Measurements from ENCODE around the gene TMEM263. TPM values are rescaled to one million over a fixed set of nuclear protein-coding genes. Genes with fewer than 3 reads are reported as not detected.
"Not testable (repeated sequence)": the region's sequence is repeated elsewhere in the genome, so short reads cannot be mapped to it uniquely, and the experiment has no call there.

The TMEM263 gene
- total RNA-seq, 1 experiment from 2014 or later = 38.5 TPM

- Histone ChIP-seq H3K27ac (ENCODE audit: low read length) (no peak overlapping the region), H3K4me2 (ENCODE audit: low read depth, low read length, poor library complexity, severe bottlenecking) (no peak overlapping the region), H3K79me2 (ENCODE audit: low read length) (no peaks in the 10 kb centered on the region), H3K4me1 (ENCODE audit: low read length) (peaks cover 35% of the 10 kb centered on the region), H2AFZ (ENCODE audit: low read length) (no peak overlapping the region), H3K9me3 (ENCODE audit: low read length) (no peaks in the 10 kb centered on the region), H3K27me3 (ENCODE audit: low read length) (no peaks in the 10 kb centered on the region), H3K9me2 (replicated peaks; ENCODE audit: insufficient read depth, low read length) (no peaks in the 10 kb centered on the region), H4K20me1 (ENCODE audit: insufficient read depth, low read depth, low read length) (peaks cover 23% of the 10 kb centered on the region; the same call in 1 of the 2 replicates), H3K9ac (ENCODE audit: low read length) (no peak overlapping the region), H3K4me3 (ENCODE audit: low read length) (no peak overlapping the region), H3K36me3 (ENCODE audit: insufficient read depth, low read length) (no peaks in the 10 kb centered on the region)
- no peak for DNase-seq
Observed at GRCh38 chr12:106914796-106915634, 40.7 kb upstream of the TMEM263 start.

GRCh38 chr12:106915635-106916026 is 40.1 kb upstream of the TMEM263 start:
- Histone ChIP-seq H3K27ac (ENCODE audit: low read length) (no peak overlapping the region), H3K36me3 (ENCODE audit: insufficient read depth, low read length) (no peaks in the 10 kb centered on the region), H3K4me1 (ENCODE audit: low read length) (peaks cover 28% of the 10 kb centered on the region), H3K79me2 (ENCODE audit: low read length) (no peaks in the 10 kb centered on the region), H3K27me3 (ENCODE audit: low read length) (no peaks in the 10 kb centered on the region), H3K9ac (ENCODE audit: low read length) (no peak overlapping the region), H2AFZ (ENCODE audit: low read length) (no peak overlapping the region), H3K9me2 (replicated peaks; ENCODE audit: insufficient read depth, low read length) (no peaks in the 10 kb centered on the region), H4K20me1 (ENCODE audit: insufficient read depth, low read depth, low read length) (peaks cover 23% of the 10 kb centered on the region; the same call in 1 of the 2 replicates), H3K4me2 (ENCODE audit: low read depth, low read length, poor library complexity, severe bottlenecking) (no peak overlapping the region), H3K4me3 (ENCODE audit: low read length) (no peak overlapping the region), H3K9me3 (ENCODE audit: low read length) (no peaks in the 10 kb centered on the region)
- no peak for DNase-seq

GRCh38 chr12:106917503-106917902 is 38.2 kb upstream of the TMEM263 start:
- Histone ChIP-seq H3K27ac (ENCODE audit: low read length) (no peak overlapping the region), H2AFZ (ENCODE audit: low read length) (no peak overlapping the region), H3K79me2 (ENCODE audit: low read length) (no peaks in the 10 kb centered on the region), H3K9me3 (ENCODE audit: low read length) (no peaks in the 10 kb centered on the region), H3K4me3 (ENCODE audit: low read length) (no peak overlapping the region), H3K27me3 (ENCODE audit: low read length) (no peaks in the 10 kb centered on the region), H4K20me1 (ENCODE audit: insufficient read depth, low read depth, low read length) (peaks cover 21% of the 10 kb centered on the region; the same call in 1 of the 2 replicates), H3K4me1 (ENCODE audit: low read length) (peaks cover 21% of the 10 kb centered on the region), H3K36me3 (ENCODE audit: insufficient read depth, low read length) (no peaks in the 10 kb centered on the region), H3K4me2 (ENCODE audit: low read depth, low read length, poor library complexity, severe bottlenecking) (no peak overlapping the region), H3K9me2 (replicated peaks; ENCODE audit: insufficient read depth, low read length) (no peaks in the 10 kb centered on the region), H3K9ac (ENCODE audit: low read length) (no peak overlapping the region)
- peak; percentile 51 for DNase-seq

- Histone ChIP-seq H3K9ac (ENCODE audit: low read length) (no peak overlapping the region), H3K79me2 (ENCODE audit: low read length) (no peaks in the 10 kb centered on the region), H3K4me1 (ENCODE audit: low read length) (peaks cover 21% of the 10 kb centered on the region), H3K27ac (ENCODE audit: low read length) (no peak overlapping the region), H3K36me3 (ENCODE audit: insufficient read depth, low read length) (no peaks in the 10 kb centered on the region), H3K4me2 (ENCODE audit: low read depth, low read length, poor library complexity, severe bottlenecking) (no peak overlapping the region), H3K4me3 (ENCODE audit: low read length) (no peak overlapping the region), H3K9me2 (replicated peaks; ENCODE audit: insufficient read depth, low read length) (no peaks in the 10 kb centered on the region), H2AFZ (ENCODE audit: low read length) (no peak overlapping the region), H3K9me3 (ENCODE audit: low read length) (no peaks in the 10 kb centered on the region), H3K27me3 (ENCODE audit: low read length) (no peaks in the 10 kb centered on the region), H4K20me1 (ENCODE audit: insufficient read depth, low read depth, low read length) (peaks cover 12% of the 10 kb centered on the region; the same call in 1 of the 2 replicates)
- peak; percentile 55 for DNase-seq
Observed at GRCh38 chr12:106918746-106919145, 37.0 kb upstream of the TMEM263 start.

GRCh38 chr12:106919910-106920544 is 35.7 kb upstream of the TMEM263 start:
- DNase-seq = peak; percentile 82
- Histone ChIP-seq H3K36me3 (ENCODE audit: insufficient read depth, low read length) (no peaks in the 10 kb centered on the region), H2AFZ (ENCODE audit: low read length) (no peak overlapping the region), H3K4me2 (ENCODE audit: low read depth, low read length, poor library complexity, severe bottlenecking) (no peak overlapping the region), H3K9ac (ENCODE audit: low read length) (no peak overlapping the region), H3K4me1 (ENCODE audit: low read length) (peaks cover 17% of the 10 kb centered on the region), H4K20me1 (ENCODE audit: insufficient read depth, low read depth, low read length) (peaks cover 12% of the 10 kb centered on the region; the same call in 1 of the 2 replicates), H3K27ac (ENCODE audit: low read length) (no peak overlapping the region), H3K4me3 (ENCODE audit: low read length) (no peak overlapping the region), H3K9me3 (ENCODE audit: low read length) (no peaks in the 10 kb centered on the region), H3K27me3 (ENCODE audit: low read length) (no peaks in the 10 kb centered on the region), H3K79me2 (ENCODE audit: low read length) (no peaks in the 10 kb centered on the region), H3K9me2 (replicated peaks; ENCODE audit: insufficient read depth, low read length) (no peaks in the 10 kb centered on the region)

- not testable (repeated sequence) for H3K27me3 ChIP-seq (ENCODE audit: low read length); H3K4me1 ChIP-seq (ENCODE audit: low read length); H3K4me2 ChIP-seq (ENCODE audit: low read depth, low read length, poor library complexity, severe bottlenecking); H4K20me1 ChIP-seq (ENCODE audit: insufficient read depth, low read depth, low read length); H2AFZ ChIP-seq (ENCODE audit: low read length); H3K4me3 ChIP-seq (ENCODE audit: low read length); H3K36me3 ChIP-seq (ENCODE audit: insufficient read depth, low read length); H3K9me3 ChIP-seq (ENCODE audit: low read length); H3K79me2 ChIP-seq (ENCODE audit: low read length); H3K27ac ChIP-seq (ENCODE audit: low read length); H3K9me2 ChIP-seq (replicated peaks; ENCODE audit: insufficient read depth, low read length); DNase-seq; H3K9ac ChIP-seq (ENCODE audit: low read length)
Observed at GRCh38 chr12:106921976-106922375, 33.7 kb upstream of the TMEM263 start.

- H2AFZ ChIP-seq (ENCODE audit: low read length); H3K27ac ChIP-seq (ENCODE audit: low read length); H3K4me3 ChIP-seq (ENCODE audit: low read length); DNase-seq; H3K9me2 ChIP-seq (replicated peaks; ENCODE audit: insufficient read depth, low read length); H3K4me2 ChIP-seq (ENCODE audit: low read depth, low read length, poor library complexity, severe bottlenecking); H3K9me3 ChIP-seq (ENCODE audit: low read length); H3K36me3 ChIP-seq (ENCODE audit: insufficient read depth, low read length); H3K27me3 ChIP-seq (ENCODE audit: low read length); H3K4me1 ChIP-seq (ENCODE audit: low read length); H3K79me2 ChIP-seq (ENCODE audit: low read length); H4K20me1 ChIP-seq (ENCODE audit: insufficient read depth, low read depth, low read length); H3K9ac ChIP-seq (ENCODE audit: low read length): not testable (repeated sequence)
Observed at GRCh38 chr12:106923594-106923993, 32.1 kb upstream of the TMEM263 start.

GRCh38 chr12:106924268-106924861 is 31.3 kb upstream of the TMEM263 start:
- Histone ChIP-seq H3K79me2 (ENCODE audit: low read length) (no peaks in the 10 kb centered on the region), H3K4me2 (ENCODE audit: low read depth, low read length, poor library complexity, severe bottlenecking) (no peak overlapping the region), H2AFZ (ENCODE audit: low read length) (no peak overlapping the region), H3K27me3 (ENCODE audit: low read length) (no peaks in the 10 kb centered on the region), H3K9me2 (replicated peaks; ENCODE audit: insufficient read depth, low read length) (no peaks in the 10 kb centered on the region), H3K9ac (ENCODE audit: low read length) (no peak overlapping the region), H3K9me3 (ENCODE audit: low read length) (no peaks in the 10 kb centered on the region), H3K4me3 (ENCODE audit: low read length) (no peak overlapping the region), H4K20me1 (ENCODE audit: insufficient read depth, low read depth, low read length) (peaks cover under 1% of the 10 kb centered on the region; the same call in 1 of the 2 replicates), H3K27ac (ENCODE audit: low read length) (no peak overlapping the region), H3K4me1 (ENCODE audit: low read length) (no peaks in the 10 kb centered on the region), H3K36me3 (ENCODE audit: insufficient read depth, low read length) (no peaks in the 10 kb centered on the region)
- DNase-seq = peak; percentile 29
